Measurements from ENCODE around the gene TLCD4. TPM values are rescaled to one million over a fixed set of nuclear protein-coding genes. Genes with fewer than 3 reads are reported as not detected.

The TLCD4 gene
- polyA plus RNA-seq, 1 donor (not counting 4 experiments of a cell fraction or from before 2014, with no cell fraction given), result 0.01 TPM

DNA sequence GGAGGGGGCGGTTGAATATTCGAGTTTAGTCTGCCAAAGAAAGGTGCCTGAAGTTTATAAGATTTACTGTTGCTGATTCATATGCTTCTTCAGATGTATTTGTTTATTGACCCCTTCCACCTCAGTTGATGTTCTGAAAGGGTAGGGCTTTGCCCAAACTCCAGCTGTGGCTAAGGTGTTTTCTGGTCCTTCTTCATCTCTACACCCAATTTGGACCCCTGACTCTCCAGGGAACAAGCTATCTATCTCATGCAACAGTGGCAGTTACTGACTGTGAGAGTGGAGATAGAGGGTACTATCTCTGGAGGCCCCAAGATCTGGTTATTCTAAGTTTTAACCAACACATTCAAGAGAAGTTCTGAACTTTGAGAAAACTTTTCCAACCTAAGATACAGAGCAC lies 31.8 kb upstream of the TLCD4 start:
- Histone ChIP-seq H3K79me2 (ENCODE audit: control insufficient read depth, insufficient read depth, low read length) (no peaks in the 10 kb centered on the region), H3K9me3 (ENCODE audit: control insufficient read depth, low read depth, low read length) (peaks cover 2% of the 10 kb centered on the region), H3K4me2 (ENCODE audit: control insufficient read depth, extremely low read depth, insufficient read depth, low read depth, low read length) (no peak overlapping the region), H3K27ac (ENCODE audit: control insufficient read depth, insufficient read depth, low read length) (no peak overlapping the region), H3K27me3 (ENCODE audit: control insufficient read depth, extremely low read depth, insufficient read depth, low read length) (no peaks in the 10 kb centered on the region), H3K9me1 (ENCODE audit: control insufficient read depth, extremely low read depth, insufficient read depth, low read length) (no peaks in the 10 kb centered on the region), H2AFZ (ENCODE audit: control insufficient read depth, low read length) (no peak overlapping the region), H3K36me3 (ENCODE audit: control insufficient read depth in 2 of 2, extremely low read depth in 1 of 2, insufficient read depth in 2 of 2, low read length in 2 of 2) (no peaks in the 10 kb centered on the region), H3K4me3 (ENCODE audit: control insufficient read depth in 2 of 3, extremely low read depth in 1 of 3, insufficient read depth in 2 of 3, low read depth in 1 of 3, low read length in 3 of 3) (no peak overlapping the region), H3K4me1 (ENCODE audit: control insufficient read depth, extremely low read depth, insufficient read depth, low read length) (peaks cover 6% of the 10 kb centered on the region), H4K20me1 (ENCODE audit: control insufficient read depth, extremely low read depth, insufficient read depth, low read length) (no peaks in the 10 kb centered on the region), H3K9ac (ENCODE audit: control insufficient read depth, extremely low read depth, insufficient read depth, low read length) (no peak overlapping the region)
- DNase-seq (ENCODE audit: low read depth, low spot score) (no peak), FAIRE-seq (no peak)
- dilution Hi-C loops (cut with MboI; ENCODE audit: extremely low pct_ligation_motif_present, low sequenced_read_pairs), result no loop called here
- TF ChIP-seq EZH2 (IDR thresholded peaks at IDR 0.05; ENCODE audit: low read length), result no peak
- TF ChIP-seq, protein P1, sequence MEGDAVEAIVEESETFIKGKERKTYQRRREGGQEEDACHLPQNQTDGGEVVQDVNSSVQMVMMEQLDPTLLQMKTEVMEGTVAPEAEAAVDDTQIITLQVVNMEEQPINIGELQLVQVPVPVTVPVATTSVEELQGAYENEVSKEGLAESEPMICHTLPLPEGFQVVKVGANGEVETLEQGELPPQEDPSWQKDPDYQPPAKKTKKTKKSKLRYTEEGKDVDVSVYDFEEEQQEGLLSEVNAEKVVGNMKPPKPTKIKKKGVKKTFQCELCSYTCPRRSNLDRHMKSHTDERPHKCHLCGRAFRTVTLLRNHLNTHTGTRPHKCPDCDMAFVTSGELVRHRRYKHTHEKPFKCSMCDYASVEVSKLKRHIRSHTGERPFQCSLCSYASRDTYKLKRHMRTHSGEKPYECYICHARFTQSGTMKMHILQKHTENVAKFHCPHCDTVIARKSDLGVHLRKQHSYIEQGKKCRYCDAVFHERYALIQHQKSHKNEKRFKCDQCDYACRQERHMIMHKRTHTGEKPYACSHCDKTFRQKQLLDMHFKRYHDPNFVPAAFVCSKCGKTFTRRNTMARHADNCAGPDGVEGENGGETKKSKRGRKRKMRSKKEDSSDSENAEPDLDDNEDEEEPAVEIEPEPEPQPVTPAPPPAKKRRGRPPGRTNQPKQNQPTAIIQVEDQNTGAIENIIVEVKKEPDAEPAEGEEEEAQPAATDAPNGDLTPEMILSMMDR (optimal IDR thresholded peaks at IDR 0.05 in 1 of 3, IDR thresholded peaks at IDR 0.05 in 1 of 3, conservative IDR thresholded peaks at IDR 0.05 in 1 of 3; ENCODE audit: extremely low read depth in 1 of 3, insufficient read depth in 2 of 3, low read length in 3 of 3), result no peak

DNA sequence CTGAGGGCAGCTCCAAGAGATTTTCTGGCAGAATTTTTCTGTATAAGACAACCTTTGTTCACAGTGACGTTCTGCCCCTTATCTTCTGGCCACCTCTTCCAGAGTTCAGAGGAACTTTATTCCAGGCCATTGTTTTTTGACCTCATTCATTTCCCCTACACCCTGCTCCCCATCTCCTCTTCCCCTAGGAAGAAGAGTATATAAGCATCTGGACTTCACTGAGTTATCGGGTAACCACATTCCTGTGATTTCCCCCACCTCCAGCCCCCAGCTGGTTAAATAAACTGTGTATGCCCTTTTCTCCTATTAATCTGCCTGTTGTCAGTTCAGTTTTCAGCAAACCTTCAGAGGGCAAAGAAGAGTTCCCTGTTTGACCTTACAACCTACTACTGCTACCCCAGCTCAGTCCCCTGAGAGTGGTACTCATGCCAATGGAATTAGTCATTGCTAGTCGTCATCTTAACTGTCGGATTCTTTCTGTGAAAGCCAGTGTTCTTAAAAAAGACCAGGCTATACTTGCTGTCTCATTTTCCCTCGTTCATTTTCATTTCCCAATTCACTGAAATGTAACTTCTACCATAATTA lies 30.1 kb upstream of the TLCD4 start:
- H3K27me3 ChIP-seq (ENCODE audit: control insufficient read depth, extremely low read depth, insufficient read depth, low read length), result no peaks in the 10 kb centered on the region
- H3K9ac ChIP-seq (ENCODE audit: control insufficient read depth, extremely low read depth, insufficient read depth, low read length), result no peak overlapping the region
- no peak for TF ChIP-seq EZH2 (IDR thresholded peaks at IDR 0.05; ENCODE audit: low read length)
- TF ChIP-seq, protein P1 (optimal IDR thresholded peaks at IDR 0.05 in 1 of 3, IDR thresholded peaks at IDR 0.05 in 1 of 3, conservative IDR thresholded peaks at IDR 0.05 in 1 of 3; ENCODE audit: extremely low read depth in 1 of 3, insufficient read depth in 2 of 3, low read length in 3 of 3), result no peak
- H2AFZ ChIP-seq (ENCODE audit: control insufficient read depth, low read length), result no peak overlapping the region
- dilution Hi-C loops (cut with MboI; ENCODE audit: extremely low pct_ligation_motif_present, low sequenced_read_pairs), result no loop called here
- no peak overlapping the region for H3K27ac ChIP-seq (ENCODE audit: control insufficient read depth, insufficient read depth, low read length)
- peak overlapping the region; percentile 27 for H3K4me2 ChIP-seq (ENCODE audit: control insufficient read depth, extremely low read depth, insufficient read depth, low read depth, low read length)
- no peaks in the 10 kb centered on the region for H4K20me1 ChIP-seq (ENCODE audit: control insufficient read depth, extremely low read depth, insufficient read depth, low read length)
- DNase-seq (ENCODE audit: low read depth, low spot score), result no peak
- peaks cover 2% of the 10 kb centered on the region for H3K9me3 ChIP-seq (ENCODE audit: control insufficient read depth, low read depth, low read length)
- no peaks in the 10 kb centered on the region for H3K36me3 ChIP-seq (ENCODE audit: control insufficient read depth in 2 of 2, extremely low read depth in 1 of 2, insufficient read depth in 2 of 2, low read length in 2 of 2)
- no peaks in the 10 kb centered on the region for H3K9me1 ChIP-seq (ENCODE audit: control insufficient read depth, extremely low read depth, insufficient read depth, low read length)
- peaks cover 6% of the 10 kb centered on the region for H3K4me1 ChIP-seq (ENCODE audit: control insufficient read depth, extremely low read depth, insufficient read depth, low read length)
- H3K4me3 ChIP-seq (ENCODE audit: control insufficient read depth in 2 of 3, extremely low read depth in 1 of 3, insufficient read depth in 2 of 3, low read depth in 1 of 3, low read length in 3 of 3), result no peak overlapping the region
- peak; percentile 68 for FAIRE-seq
- no peaks in the 10 kb centered on the region for H3K79me2 ChIP-seq (ENCODE audit: control insufficient read depth, insufficient read depth, low read length)

All from keratinocyte (primary cell).